K562 (cell line): ENCODE measurements around the gene SELENOF. TPM values are rescaled to one million over a fixed set of nuclear protein-coding genes. Genes with fewer than 3 reads are reported as not detected.

Experiments
- ATAC-seq: fragments of 200-7000 bp; cut with Tn5 transposase; 3 replicates; pipeline ENCODE4 v1.9.1; 2020; ENCODE audit warnings: moderate library complexity
- BruUV-seq: library from RNA; stranded (reverse); fragments of 400-500 nt; replicated peaks from 2 replicates; lab custom pipeline; 2021; lab: Mats Ljungman, UMichigan
- CTCF ChIA-PET: fragments of 300-600 bp; formaldehyde crosslinking; extraction: SDS; loops from one replicate; lab custom pipeline; 2021; ENCODE audit warnings: low intra/inter-chr PET ratio; lab: Yijun Ruan, JAX
- POLR2A ChIA-PET: fragments of 300-600, 350-650 bp; sonication (Branson Sonifier 250); formaldehyde crosslinking; extraction: SDS; loops from one replicate; lab custom pipeline; 2021; ENCODE audit warnings: antibody characterized with exemption, inconsistent platforms; lab: Yijun Ruan, JAX
- DNase-seq, 4 experiments: peaks; one replicate each; pipeline versions ENCODE4 v3.0.0 to v3.0.0-alpha.2; 2011 to 2018; ENCODE audit warnings: low spot score in 3 of 4, mixed read lengths in 3 of 4; ENCODE audit errors: extremely low read depth in 1 of 4
- FAIRE-seq: peaks from 2 replicates; lab custom pipeline; 2011; peaks lifted over from hg19 to GRCh38; lab: Jason Lieb, UNC
- H2AFZ ChIP-seq: 2 replicates; pipeline ENCODE4 v1.6.0; 2011; ENCODE audit warnings: low read depth, low read length, control low read depth, inconsistent platforms
- H3K27ac ChIP-seq: fragments of 200-600 bp; 3 replicates; pipeline ENCODE4 v1.8.0; 2011; ENCODE audit warnings: low read depth, mild to moderate bottlenecking, control low read depth, inconsistent platforms, low read length, moderate library complexity, mixed read lengths; ENCODE audit errors: extremely low read depth
- H3K27me3 ChIP-seq, 2 experiments: fragments of 300-600 bp in 1 of 2; 2 replicates in 1 of 2; 3 replicates in 1 of 2; pipeline versions ENCODE4 v1.6.0 to v1.8.0; 2011; ENCODE audit warnings: inconsistent platforms in 2 of 2, low read length in 2 of 2, mild to moderate bottlenecking in 1 of 2, mixed read lengths in 1 of 2, moderate library complexity in 1 of 2; ENCODE audit not compliant: control insufficient read depth in 2 of 2, insufficient read depth in 2 of 2
- H3K36me3 ChIP-seq: fragments of 300-600 bp; 3 replicates; pipeline ENCODE4 v1.8.0; 2011; ENCODE audit warnings: mild to moderate bottlenecking, low read length, inconsistent platforms; ENCODE audit not compliant: control insufficient read depth, insufficient read depth
- H3K4me1 ChIP-seq, 2 experiments: fragments of 200-600 bp in 1 of 2; replicated peaks in 1 of 2; 2 replicates in 1 of 2; 3 replicates in 1 of 2; pipeline versions ENCODE4 v1.5.1 to v1.8.0; 2011; ENCODE audit warnings: inconsistent platforms in 2 of 2, low read length in 2 of 2, mild to moderate bottlenecking in 1 of 2, mixed read lengths in 1 of 2, moderate library complexity in 1 of 2; ENCODE audit not compliant: control insufficient read depth in 2 of 2, insufficient read depth in 2 of 2
- H3K4me2 ChIP-seq: 2 replicates; pipeline ENCODE4 v1.6.1; 2011; ENCODE audit warnings: low read length, control low read depth, inconsistent platforms, mixed read lengths; ENCODE audit not compliant: insufficient read depth
- H3K4me3 ChIP-seq: fragments of 200-600 bp; sonication (generic), shearing (Covaris generic); 2 replicates; pipeline ENCODE4 v1.5.1; 2016; ENCODE audit warnings: control low read depth, inconsistent platforms
- H3K79me2 ChIP-seq: fragments of 200-600 bp; 3 replicates; pipeline ENCODE4 v1.8.0; 2011; ENCODE audit warnings: low read length, inconsistent platforms; ENCODE audit not compliant: control insufficient read depth, insufficient read depth
- H3K9ac ChIP-seq, 2 experiments: 2 replicates each; pipeline versions ENCODE4 v1.6.0 to v1.6.1; 2011; ENCODE audit warnings: low read depth in 2 of 2, low read length in 2 of 2, control low read depth in 1 of 2, inconsistent platforms in 1 of 2, mild to moderate bottlenecking in 1 of 2, mixed read lengths in 1 of 2; ENCODE audit not compliant: insufficient read depth in 1 of 2
- H3K9me1 ChIP-seq: one replicate; pipeline ENCODE4 v1.6.0; 2011; ENCODE audit warnings: inconsistent platforms, mild to moderate bottlenecking, low read length, moderate library complexity; ENCODE audit not compliant: control insufficient read depth, insufficient read depth
- H3K9me3 ChIP-seq: replicated peaks from 2 replicates; pipeline ENCODE4 v1.5.1; 2011; ENCODE audit warnings: low read depth, low read length, inconsistent platforms; ENCODE audit not compliant: control insufficient read depth, insufficient read depth
- H4K20me1 ChIP-seq: replicated peaks from 2 replicates; pipeline ENCODE4 v1.6.1; 2011; ENCODE audit warnings: low read length, inconsistent platforms, mixed read lengths; ENCODE audit not compliant: control insufficient read depth, insufficient read depth
- COPS2 ChIP-seq: fragments of 450-650 bp; conservative IDR thresholded peaks from 2 replicates; pipeline ENCODE4 v1.6.1; 2016; ENCODE audit warnings: mild to moderate bottlenecking, moderate library complexity
- CREB3L1 ChIP-seq: fragments of 450-650 bp; IDR thresholded peaks from 2 replicates; pipeline ENCODE4 v1.6.1; 2014; ENCODE audit warnings: low read depth, mild to moderate bottlenecking, moderate library complexity, borderline replicate concordance
- FOXA3 ChIP-seq, 2 experiments: fragments of 450-650 bp in 1 of 2; sonication (generic) in 1 of 2; formaldehyde crosslinking; IDR thresholded peaks in 1 of 2; conservative IDR thresholded peaks in 1 of 2; 2 replicates each; pipeline versions ENCODE4 v1.4.0 to v1.8.0; 2020 to 2022; ENCODE audit warnings: mild to moderate bottlenecking in 2 of 2, missing genetic modification reagents in 1 of 2
- STAG1 ChIP-seq: sonication (generic); formaldehyde crosslinking; IDR thresholded peaks from 2 replicates; pipeline ENCODE4 v1.5.0; 2020; ENCODE audit warnings: missing genetic modification reagents, borderline replicate concordance
- WGBS: fragments of 100-300 bp; shearing (Covaris generic); methylation state at CpG from one replicate; pipeline ENCODE4 v1.1.6; 2016; ENCODE audit warnings: low coverage, mixed read lengths; ENCODE audit not compliant: insufficient coverage; ENCODE audit errors: missing lambda C conversion rate; 5-methylcytosine and 5-hydroxymethylcytosine counted together
- in situ Hi-C: fragments of 300-500 bp; cut with MboI; formaldehyde crosslinking; loops from 4 replicates; pipeline ENCODE4 v1.15.0; 2018; ENCODE audit warnings: inconsistent platforms, mixed read lengths
- intact Hi-C: fragments of 100-400 bp; cut with micrococcal nuclease; formaldehyde crosslinking; loops from 2 replicates; pipeline ENCODE4 v1.14.2; 2022
- polyA plus RNA-seq, 8 experiments: library from polyadenylated mRNA; depleted of rRNA in 4 of 8; stranded (reverse) in 5 of 8; unstranded in 3 of 8; fragments of >200 nt; fragmentation: Nextera tagmentation in 2 of 8; fragmentation: Illumina TruSeq in 1 of 8; extraction: Ambion mirVana in 2 of 8; extraction: Trizol in 1 of 8; gene quantifications; 2 replicates each; pipeline versions ENCODE4 v1.2.1 to v1.2.3, GENCODE V29; 2011 to 2014; ENCODE audit warnings: inconsistent platforms in 1 of 8, missing spikeins in 1 of 8
- total RNA-seq, 7 experiments: library from RNA; depleted of rRNA in 6 of 7; stranded (reverse); fragments of >200 nt in 6 of 7; fragmentation: Illumina TruSeq in 2 of 7; extraction: Trizol in 2 of 7; gene quantifications; 2 replicates each; pipeline versions ENCODE4 v1.2.1 to v1.2.3, GENCODE V29; 2011 to 2021; ENCODE audit warnings: low replicate concordance in 1 of 7

The SELENOF gene
- total and polyA plus RNA-seq, 9 of the 15 experiments (the other 6 are each of a cell fraction or from before 2014, with no cell fraction given) = 115 to 394 (median 215) TPM

GRCh38 chr1:86823821-86824500, 90.0 kb downstream of the SELENOF start:
- no TSS peak for BruUV-seq
- Histone ChIP-seq H3K27ac (no peak overlapping the region), H3K4me2 (no peak overlapping the region), H3K36me3 (no peaks in the 10 kb centered on the region), H3K9me3 (no peaks in the 10 kb centered on the region), H3K9ac (no peak overlapping the region), H3K27me3 (peaks cover 4 to 9% of the 10 kb centered on the region in 2 experiments; a peak in 3 of 5 replicates), H3K4me3 (no peak overlapping the region), H2AFZ (no peak overlapping the region), H3K79me2 (no peaks in the 10 kb centered on the region), H3K4me1 (no peaks in the 10 kb centered on the region; a peak in 2 of 5 replicates), H4K20me1 (no peaks in the 10 kb centered on the region), H3K9me1 (no peaks in the 10 kb centered on the region)
- 13% methylated on average over 3 of the region's 3 CpGs for WGBS
- FAIRE-seq (no peak), ATAC-seq (no peak), DNase-seq (no peak)
- no peak for TF ChIP-seq STAG1 (CRISPR knock-in tag)
- TF ChIP-seq FOXA3 (CRISPR knock-in tag; conservative IDR thresholded peaks at IDR 0.05 in 1 of 2, IDR thresholded peaks at IDR 0.05 in 1 of 2) = peak in 1 of 2 experiments; percentile 39; a peak in 1 of 4 replicates
- intact Hi-C loops (no loop called here), in situ Hi-C loops (no loop called here)
- ChIA-PET CTCF (no interaction called here), POLR2A (interaction anchor here (0.7 kb wide), 1 partner anchor 36 kb away, joined by 4 read pairs; no protein-coding TSS in a partner anchor)

- Histone ChIP-seq H3K27me3 (peaks cover 4 to 9% of the 10 kb centered on the region in 2 experiments; a peak in 3 of 5 replicates), H3K9ac (no peak overlapping the region), H2AFZ (no peak overlapping the region), H3K4me3 (no peak overlapping the region), H3K9me3 (no peaks in the 10 kb centered on the region), H3K4me2 (no peak overlapping the region), H3K9me1 (no peaks in the 10 kb centered on the region), H4K20me1 (no peaks in the 10 kb centered on the region), H3K36me3 (no peaks in the 10 kb centered on the region), H3K27ac (no peak overlapping the region), H3K4me1 (no peaks in the 10 kb centered on the region; a peak in 2 of 5 replicates), H3K79me2 (no peaks in the 10 kb centered on the region)
- WGBS = 3% methylated on average over 2 of the region's 2 CpGs
- CTCF ChIA-PET = no interaction called here
- intact Hi-C loops = no loop called here
- TF ChIP-seq COPS2 (no peak), CREB3L1 (no peak)
- BruUV-seq = no TSS peak
- FAIRE-seq = no peak
- in situ Hi-C loops = no loop called here
- ATAC-seq = no peak
- DNase-seq = no peak
- POLR2A ChIA-PET = interaction anchor here (0.7 kb wide), 1 partner anchor 36 kb away, joined by 4 read pairs; no protein-coding TSS in a partner anchor
Observed at GRCh38 chr1:86823386-86823785, 90.5 kb downstream of the SELENOF start.
